ENCODE results near the gene DUSP3. TPM values are rescaled to one million over a fixed set of nuclear protein-coding genes. Genes with fewer than 3 reads are reported as not detected.
A peak's percentile ranks its signal among the peaks of the same experiment; 100 is the strongest.

The DUSP3 gene
- total RNA-seq, 1 experiment from 2014 or later: 38.4 TPM

GRCh38 chr17:43719578-43719977 lies 59.2 kb downstream of the DUSP3 start:
- CTCF ChIA-PET: no interaction called here
- no peaks in the 10 kb centered on the region for H3K27me3 ChIP-seq (ENCODE audit: insufficient read depth, low read depth)

GRCh38 chr17:43718544-43718943 lies 60.2 kb downstream of the DUSP3 start:
- Histone ChIP-seq H3K9me3 (ENCODE audit: insufficient read depth, low read depth) (no peaks in the 10 kb centered on the region), H3K9me2 (ENCODE audit: insufficient read depth) (no peaks in the 10 kb centered on the region), H3K4me1 (replicated peaks; ENCODE audit: insufficient read depth) (peaks cover 57% of the 10 kb centered on the region), H2AFZ (no peak overlapping the region), H3K79me2 (ENCODE audit: low read depth) (no peaks in the 10 kb centered on the region), H3K4me2 (no peak overlapping the region), H3F3A (ENCODE audit: insufficient read depth, low read depth) (peaks cover 48% of the 10 kb centered on the region), H3K4me3 (no peak overlapping the region), H4K20me1 (ENCODE audit: insufficient read depth) (no peaks in the 10 kb centered on the region), H3K27me3 (ENCODE audit: insufficient read depth, low read depth) (no peaks in the 10 kb centered on the region), H3K27ac (no peak overlapping the region), H3K36me3 (ENCODE audit: low read depth) (no peaks in the 10 kb centered on the region)
- intact Hi-C loops (cut with micrococcal nuclease; ENCODE audit: unreplicated experiment): no loop called here
- ChIA-PET CTCF (interaction anchor here (0.6 kb wide), 1 partner anchor 11 kb away, joined by 3 read pairs; no protein-coding TSS in a partner anchor), POLR2A (ENCODE audit: unreplicated experiment) (no interaction called here)
- TF ChIP-seq EZH2 (IDR thresholded peaks at IDR 0.05; ENCODE audit: low read depth) (no peak), CTCF (conservative IDR thresholded peaks at IDR 0.05) (no peak)
- DNase-seq: no peak
- BruUV-seq (replicated peaks): no TSS peak

More at GRCh38 chr17:43719578-43719977, 59.2 kb downstream of the DUSP3 start:
- peaks cover 60% of the 10 kb centered on the region for H3K4me1 ChIP-seq (replicated peaks; ENCODE audit: insufficient read depth)
- intact Hi-C loops (cut with micrococcal nuclease; ENCODE audit: unreplicated experiment): no loop called here
- no peaks in the 10 kb centered on the region for H3K9me3 ChIP-seq (ENCODE audit: insufficient read depth, low read depth)
- no peak for DNase-seq
- H3K27ac ChIP-seq: peak overlapping the region; percentile 98
- H3K79me2 ChIP-seq (ENCODE audit: low read depth): no peaks in the 10 kb centered on the region
- H2AFZ ChIP-seq: no peak overlapping the region; the same call in 1 of the 2 replicates
- peak overlapping the region; percentile 83 for H3K4me2 ChIP-seq
- no peaks in the 10 kb centered on the region for H3K36me3 ChIP-seq (ENCODE audit: low read depth)
- no peaks in the 10 kb centered on the region for H3K9me2 ChIP-seq (ENCODE audit: insufficient read depth)
- no TSS peak for BruUV-seq (replicated peaks)
- H3K4me3 ChIP-seq: peak overlapping the region; percentile 66; the same call in 1 of the 2 replicates
- POLR2A ChIA-PET (ENCODE audit: unreplicated experiment): no interaction called here
- H3F3A ChIP-seq (ENCODE audit: insufficient read depth, low read depth): peaks cover 54% of the 10 kb centered on the region
- H4K20me1 ChIP-seq (ENCODE audit: insufficient read depth): no peaks in the 10 kb centered on the region
- TF ChIP-seq CTCF (conservative IDR thresholded peaks at IDR 0.05): no peak
- TF ChIP-seq EZH2 (IDR thresholded peaks at IDR 0.05; ENCODE audit: low read depth): no peak

DNA sequence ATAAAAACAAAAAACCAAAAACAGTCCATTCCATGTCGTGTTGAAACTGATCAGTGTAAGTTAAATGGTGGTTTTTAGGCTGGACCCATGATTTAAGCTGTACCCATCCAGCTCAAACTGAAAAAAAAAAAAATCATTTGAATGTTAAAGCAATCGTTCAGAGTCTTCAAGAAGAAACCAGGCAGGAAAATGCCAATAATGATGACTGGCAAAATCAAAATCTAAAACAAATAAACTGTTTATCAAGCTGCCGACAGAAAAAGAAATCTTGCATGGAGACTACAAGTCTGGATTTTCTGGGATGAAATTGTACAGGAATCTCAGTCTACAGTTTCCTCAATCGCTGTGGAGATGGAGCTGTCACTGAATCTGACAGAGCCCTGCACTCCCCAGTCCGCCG lies 60.9 kb downstream of the DUSP3 start:
- Histone ChIP-seq H3K4me2 (no peak overlapping the region), H3K27ac (no peak overlapping the region), H3K36me3 (ENCODE audit: low read depth) (no peaks in the 10 kb centered on the region), H3K4me1 (replicated peaks; ENCODE audit: insufficient read depth) (peaks cover 57% of the 10 kb centered on the region), H3K4me3 (no peak overlapping the region), H3K27me3 (ENCODE audit: insufficient read depth, low read depth) (no peaks in the 10 kb centered on the region), H3K79me2 (ENCODE audit: low read depth) (no peaks in the 10 kb centered on the region), H2AFZ (no peak overlapping the region), H3K9me2 (ENCODE audit: insufficient read depth) (no peaks in the 10 kb centered on the region), H3K9me3 (ENCODE audit: insufficient read depth, low read depth) (no peaks in the 10 kb centered on the region), H3F3A (ENCODE audit: insufficient read depth, low read depth) (peaks cover 41% of the 10 kb centered on the region), H4K20me1 (ENCODE audit: insufficient read depth) (no peaks in the 10 kb centered on the region)
- DNase-seq: no peak
- CTCF ChIA-PET: interaction anchor here (0.6 kb wide), 1 partner anchor 11 kb away, joined by 3 read pairs; no protein-coding TSS in a partner anchor
- TF ChIP-seq CTCF (conservative IDR thresholded peaks at IDR 0.05) (no peak), EZH2 (IDR thresholded peaks at IDR 0.05; ENCODE audit: low read depth) (no peak)
- intact Hi-C loops (cut with micrococcal nuclease; ENCODE audit: unreplicated experiment): no loop called here
- no TSS peak for BruUV-seq (replicated peaks)
- POLR2A ChIA-PET (ENCODE audit: unreplicated experiment): no interaction called here

Other genes starting within 250 kb of the DUSP3 start
- 61.9 and 84.2 TPM in 2 replicates for gene ETV4, start 232.6 kb downstream of the DUSP3 start, total RNA-seq (2021)
- gene MEOX1, start 117.1 kb downstream of the DUSP3 start, total RNA-seq (2021): 0.25 and 0.72 TPM in 2 replicates
- gene SOST, start 20.2 kb downstream of the DUSP3 start, total RNA-seq (2021): not detected in 2 replicates
- gene CFAP97D1, start 1.5 kb upstream of the DUSP3 start, total RNA-seq (2021): not detected in 2 replicates
- 17.4 and 22.0 TPM in 2 replicates for gene MPP3, start 54.2 kb upstream of the DUSP3 start, total RNA-seq (2021)
- not detected in 2 replicates for gene CD300LG, start 68.2 kb upstream of the DUSP3 start, total RNA-seq (2021)
- 5.6 and 8.6 TPM in 2 replicates for gene MPP2, start 128.6 kb upstream of the DUSP3 start, total RNA-seq (2021)
- not detected in 2 replicates for gene PPY, start 163.5 kb upstream of the DUSP3 start, total RNA-seq (2021)
- not detected in 2 replicates for gene PYY, start 175.0 kb upstream of the DUSP3 start, total RNA-seq (2021)
- 1.0 and 1.4 TPM in 2 replicates for gene NAGS, start 225.6 kb upstream of the DUSP3 start, total RNA-seq (2021)
- gene TMEM101, start 236.0 kb upstream of the DUSP3 start, total RNA-seq (2021): 33.5 and 42.6 TPM in 2 replicates

Measured in PC-9 (cell line).